Stimulated activated naive CD4-positive, alpha-beta T cell (primary cell): ENCODE results near the gene SBF1.

Experiments used
- DNase-seq, 6 experiments: peaks; one replicate each; lab custom pipeline; 2025; lab: John Stamatoyannopoulos, UW

Gene SBF1

DNA sequence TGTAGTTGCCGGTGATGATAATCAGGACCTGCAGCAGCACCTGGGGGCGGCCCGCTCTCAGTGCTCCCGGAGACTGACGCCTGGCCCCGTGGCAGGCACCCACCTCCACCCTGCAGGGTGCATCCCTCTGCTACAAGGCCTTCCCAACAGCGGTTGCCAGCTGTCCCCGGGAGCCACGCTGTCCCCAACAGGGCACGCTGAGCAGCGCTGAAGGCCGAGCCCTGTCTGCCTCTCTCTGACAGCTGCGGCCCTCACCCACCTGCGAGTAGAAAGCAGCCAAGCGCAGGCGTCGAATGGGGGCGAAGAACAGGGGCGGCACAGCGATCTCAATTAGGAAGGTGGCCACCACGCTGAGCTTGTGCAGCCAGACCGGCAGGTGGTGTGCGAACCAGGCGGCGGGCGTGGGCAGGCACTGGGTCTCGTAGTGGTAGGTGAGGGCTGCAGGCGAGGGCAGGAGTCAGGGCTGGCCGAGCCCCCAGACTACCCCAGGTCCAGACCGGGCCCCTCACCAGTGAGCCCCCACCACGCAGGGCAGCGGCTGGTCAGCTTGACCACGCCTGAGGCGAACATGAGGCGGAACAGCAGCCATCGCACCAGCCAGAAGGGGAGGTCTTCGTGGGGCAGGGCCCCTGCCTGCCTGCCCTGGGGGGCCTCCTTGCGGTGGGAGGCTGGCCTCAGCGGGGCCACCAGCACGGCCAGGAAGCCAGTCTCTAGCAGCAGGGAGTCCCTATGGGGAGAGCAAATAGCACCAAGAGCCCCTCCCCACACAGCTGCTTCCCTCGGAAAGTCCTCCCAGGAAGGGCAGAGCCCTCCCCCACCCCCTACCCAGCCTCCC, 31.2 kb upstream of the SBF1 start:
- no peak for DNase-seq

DNA sequence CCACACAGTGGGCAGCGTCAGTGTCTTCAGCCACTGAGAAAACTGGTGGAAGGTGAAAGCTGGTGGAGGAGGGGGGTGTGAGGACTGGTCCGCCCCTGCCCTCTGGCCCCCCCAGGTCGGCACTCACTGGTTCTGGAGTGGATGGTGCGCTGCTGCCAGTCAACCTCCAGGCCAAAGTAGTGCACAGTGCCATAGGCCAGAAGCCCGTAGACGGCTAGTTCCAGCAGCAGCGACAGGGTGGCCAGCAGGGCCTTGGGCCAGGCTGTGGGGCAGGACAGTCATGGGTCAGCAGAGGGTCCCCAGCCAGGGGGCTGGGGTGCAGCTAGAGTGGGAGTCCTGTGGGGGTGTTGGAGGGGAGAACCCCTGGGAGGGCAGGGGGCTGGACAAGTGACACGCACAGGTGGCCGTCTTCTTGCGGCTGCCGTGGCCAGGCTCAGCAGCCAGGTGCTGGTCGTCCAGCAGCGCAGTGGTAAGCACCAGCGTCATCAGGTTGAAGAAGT, 30.5 kb upstream of the SBF1 start:
- no peak for DNase-seq

DNA sequence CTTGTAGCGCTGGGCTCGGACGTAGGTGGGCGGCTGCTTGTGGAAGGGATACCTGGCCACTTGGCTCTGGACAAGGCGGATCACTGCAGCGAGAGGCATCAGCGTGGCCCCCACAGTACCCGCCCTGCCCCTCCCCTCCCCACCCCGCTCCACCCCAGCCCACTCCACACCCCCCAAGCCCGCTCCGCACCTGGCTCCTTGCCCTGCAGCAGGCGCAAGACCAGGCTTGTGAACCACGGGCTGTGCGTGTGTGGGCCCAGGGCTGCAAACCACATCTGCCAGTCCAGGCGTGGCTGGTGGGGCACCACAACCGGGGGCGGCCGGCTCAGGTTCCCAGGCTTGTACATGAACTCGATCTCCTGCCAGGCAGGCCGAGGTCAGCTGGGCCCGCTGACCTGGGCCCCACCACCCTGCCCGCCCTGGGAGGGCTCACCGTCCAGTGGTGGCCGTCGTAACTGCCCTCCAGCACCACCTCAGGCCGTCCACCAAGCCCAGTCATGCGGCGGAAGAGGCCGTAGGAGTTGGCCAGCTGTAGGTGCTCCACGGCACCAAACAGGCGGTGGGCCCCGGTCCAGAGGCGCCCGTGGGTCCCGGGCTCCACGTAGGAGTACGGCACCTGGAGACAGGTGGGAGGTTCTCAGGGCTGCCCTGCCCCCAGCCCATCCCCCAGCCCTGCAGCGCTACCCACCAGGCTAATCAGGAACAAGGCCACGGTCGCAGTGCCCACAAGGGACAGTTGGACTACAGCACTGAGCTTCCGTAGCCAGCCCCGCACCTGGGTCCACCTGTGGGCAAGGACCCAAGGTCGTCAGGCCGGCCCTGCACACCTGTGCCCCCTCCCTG, 29.8 kb upstream of the SBF1 start:
- no peak for DNase-seq

DNA sequence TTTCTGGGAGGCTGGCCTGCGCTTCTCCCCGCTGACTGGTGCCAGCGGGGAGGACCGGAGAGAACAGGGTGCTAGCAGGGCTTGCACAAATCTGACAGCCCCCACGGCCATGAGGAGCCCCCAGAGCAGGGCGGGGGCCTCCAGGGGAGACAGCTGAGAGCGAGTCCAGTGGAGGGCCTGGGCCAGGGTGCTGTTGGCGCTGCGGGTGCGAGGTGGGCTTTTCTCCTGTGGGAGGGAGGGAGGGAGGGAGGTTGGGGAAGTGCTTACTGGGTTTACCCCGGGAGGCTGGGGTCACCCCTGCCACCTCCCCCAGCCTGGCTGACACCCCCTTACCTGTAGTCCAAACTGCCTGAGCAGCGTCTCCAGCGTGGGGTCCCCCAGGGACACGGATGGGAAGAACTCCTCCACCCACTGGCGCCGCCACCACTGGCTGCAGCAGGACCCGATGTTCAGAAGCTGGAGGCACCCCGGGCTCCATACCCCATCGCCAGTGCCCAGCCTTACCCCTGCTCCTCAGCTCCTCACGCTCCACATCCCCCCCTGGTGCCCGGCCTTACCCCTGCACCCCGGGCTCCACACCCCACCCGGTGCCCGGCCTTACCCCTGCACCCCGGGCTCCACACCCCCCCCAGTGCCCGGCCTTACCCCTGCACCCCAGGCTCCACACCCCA, 28.8 kb upstream of the SBF1 start:
- no peak for DNase-seq

DNA sequence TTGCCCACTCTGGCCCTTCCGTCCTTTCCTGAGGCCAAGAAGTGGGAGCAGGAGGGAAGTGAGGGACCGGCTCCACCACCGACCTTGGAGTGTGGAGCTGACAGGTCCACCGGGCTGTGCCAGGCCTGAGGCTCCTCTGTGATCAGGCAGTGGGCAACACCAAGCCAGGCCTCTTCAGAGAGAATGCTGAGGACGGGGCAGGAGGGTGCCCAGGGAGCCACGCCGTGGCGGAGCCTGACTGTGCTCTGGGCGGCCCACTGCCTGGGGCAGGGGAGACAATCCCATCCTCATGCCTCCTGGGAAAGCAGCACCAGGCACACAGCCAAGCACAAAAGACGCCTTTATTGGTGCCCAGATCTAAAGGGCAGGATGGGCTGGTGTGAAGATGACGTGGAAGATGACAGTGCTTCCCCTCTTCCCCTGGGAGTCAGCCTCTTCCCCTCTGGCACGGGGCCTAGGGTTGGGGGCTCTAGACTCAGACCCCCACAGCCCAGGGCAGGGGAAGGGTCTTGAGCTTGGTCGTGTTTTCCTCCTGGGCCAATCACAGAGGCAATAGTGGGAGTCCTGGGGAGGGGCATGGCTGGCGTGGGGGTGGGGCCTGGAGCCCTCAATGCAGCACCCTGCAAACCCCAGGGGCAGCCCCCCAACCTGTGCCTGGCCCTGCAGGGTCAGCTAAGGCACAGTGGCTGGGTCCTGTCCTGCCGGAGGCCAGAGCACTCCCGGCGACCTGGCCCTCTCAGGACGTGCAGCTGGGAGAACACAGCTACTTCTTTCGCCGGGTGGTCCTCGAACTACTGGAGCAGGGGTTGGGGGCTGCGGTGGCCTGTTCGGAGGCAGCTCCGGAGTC, 28.0 kb upstream of the SBF1 start:
- no peak for DNase-seq

DNA sequence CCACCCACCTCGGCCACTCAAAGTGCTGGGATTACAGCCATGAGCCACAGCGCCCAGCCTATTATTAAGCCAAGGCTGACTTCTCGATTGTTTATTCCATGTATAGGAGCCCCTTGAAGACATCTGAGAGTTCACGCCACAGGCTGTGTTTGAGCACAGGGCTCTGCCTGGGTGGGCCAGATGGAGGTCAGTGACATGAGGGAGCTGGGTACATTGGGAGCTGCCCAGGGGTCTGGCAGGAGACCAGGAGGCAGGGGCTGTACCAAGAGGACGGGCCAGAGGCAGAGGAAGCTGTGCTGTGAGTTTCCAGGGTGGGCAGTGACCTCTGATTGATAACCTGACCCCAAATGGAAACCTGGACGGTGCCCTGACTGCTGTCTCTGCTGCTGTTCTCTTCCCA, 27.3 kb upstream of the SBF1 start:
- DNase-seq, result no peak

DNA sequence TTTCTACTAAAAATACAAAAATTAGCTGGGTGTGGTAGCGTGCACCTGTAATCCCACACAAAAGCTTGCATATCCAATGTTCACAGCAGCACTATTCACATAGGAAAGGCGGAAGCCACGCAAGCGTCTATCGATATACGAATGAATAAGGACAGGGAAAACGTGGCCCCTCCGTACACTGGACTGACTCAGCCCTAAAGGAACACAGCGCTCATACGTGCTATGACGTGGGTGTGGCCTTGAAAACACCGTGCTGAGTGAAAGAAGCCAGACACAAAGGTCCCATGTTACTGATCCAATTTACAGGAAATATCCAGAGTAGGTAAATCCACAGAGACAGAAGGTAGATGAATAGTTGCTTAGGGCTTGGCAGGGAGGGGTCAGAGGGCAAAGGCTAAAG, 25.6 kb upstream of the SBF1 start:
- DNase-seq, result no peak

DNA sequence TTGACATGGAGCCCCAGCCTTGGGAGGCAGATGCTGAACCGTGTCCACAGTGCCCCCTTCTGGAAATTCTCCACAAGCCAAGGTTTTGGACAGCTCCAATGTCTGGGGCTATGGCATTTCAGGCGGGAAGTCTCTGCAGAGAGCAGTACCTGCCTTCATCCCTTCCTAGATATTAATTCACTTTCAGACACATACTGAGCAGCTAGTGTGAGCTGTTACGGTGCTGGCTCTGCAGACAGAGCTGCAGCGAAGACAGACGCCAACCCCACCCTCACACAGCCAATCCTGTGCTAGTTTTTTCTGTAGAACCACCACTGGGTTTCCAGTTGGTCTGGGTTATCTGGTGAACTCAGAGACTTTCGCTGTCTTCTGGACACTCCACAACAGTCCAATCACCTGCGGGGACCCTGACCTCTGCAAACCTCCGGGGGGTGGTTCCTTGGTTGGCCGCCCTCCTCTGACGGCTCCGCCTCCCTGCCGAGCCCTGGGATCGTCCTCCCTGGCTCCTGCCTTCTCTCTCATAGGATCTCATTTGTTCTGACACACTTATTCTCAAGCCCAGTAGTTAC, 23.6 kb upstream of the SBF1 start:
- DNase-seq, result peak; percentile 33 to 78 (median 56)

DNA sequence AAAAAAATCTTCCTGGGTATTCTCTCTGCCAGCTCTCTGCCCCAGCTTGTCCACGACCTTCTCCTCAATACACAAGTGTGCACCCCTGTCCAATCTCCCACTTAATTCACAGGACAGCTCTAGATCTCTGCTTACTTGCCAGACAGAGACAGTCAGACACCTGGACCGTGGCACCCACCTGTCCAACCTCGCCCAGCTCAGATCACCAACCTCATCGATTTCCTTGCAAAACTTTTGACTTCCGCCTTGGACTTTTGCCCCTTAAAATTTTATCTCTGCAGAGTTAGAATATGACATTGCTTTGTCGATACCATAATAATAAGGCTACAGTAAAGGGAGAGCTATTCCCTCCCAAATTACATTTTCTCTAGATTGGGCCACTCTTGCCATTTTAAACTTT, 22.3 kb upstream of the SBF1 start:
- no peak for DNase-seq

DNA sequence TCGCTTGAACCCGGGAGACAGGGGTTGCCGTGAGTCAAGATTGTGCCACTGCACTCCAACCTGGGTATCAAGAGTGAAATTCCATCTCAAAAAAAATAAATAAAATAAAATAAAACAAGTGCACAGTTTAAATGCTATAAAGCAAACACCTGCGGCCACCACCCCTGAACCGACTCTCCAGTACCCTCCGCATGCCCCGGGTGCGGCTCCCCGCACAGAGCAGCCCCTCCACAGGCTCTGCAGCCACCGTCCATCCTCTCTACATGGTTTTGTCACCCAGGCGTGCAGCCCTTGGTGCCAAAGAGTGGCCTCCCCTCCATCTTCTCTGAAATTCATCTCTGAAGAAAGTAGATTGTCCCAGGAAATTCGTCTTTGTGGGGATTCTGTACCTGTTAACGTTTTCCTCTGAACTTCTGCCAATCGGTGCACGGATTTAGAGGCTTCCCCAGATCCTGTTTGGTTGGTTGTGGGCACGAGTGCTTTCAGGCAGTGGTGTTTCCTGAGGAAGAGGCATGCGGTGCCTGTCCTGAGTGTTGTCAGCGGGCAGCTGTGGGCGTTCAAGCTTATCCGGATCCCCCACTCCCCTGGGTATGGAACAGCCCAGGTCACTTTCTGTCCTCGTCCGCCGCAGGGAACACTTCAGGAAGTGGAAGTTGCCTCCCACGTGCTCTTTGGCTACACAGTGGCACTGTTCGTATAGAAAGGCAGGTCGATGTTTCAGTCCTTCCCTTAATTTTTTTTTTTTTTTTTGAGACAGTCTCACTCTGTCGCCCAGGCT, 15.9 kb upstream of the SBF1 start:
- no peak for DNase-seq

DNA sequence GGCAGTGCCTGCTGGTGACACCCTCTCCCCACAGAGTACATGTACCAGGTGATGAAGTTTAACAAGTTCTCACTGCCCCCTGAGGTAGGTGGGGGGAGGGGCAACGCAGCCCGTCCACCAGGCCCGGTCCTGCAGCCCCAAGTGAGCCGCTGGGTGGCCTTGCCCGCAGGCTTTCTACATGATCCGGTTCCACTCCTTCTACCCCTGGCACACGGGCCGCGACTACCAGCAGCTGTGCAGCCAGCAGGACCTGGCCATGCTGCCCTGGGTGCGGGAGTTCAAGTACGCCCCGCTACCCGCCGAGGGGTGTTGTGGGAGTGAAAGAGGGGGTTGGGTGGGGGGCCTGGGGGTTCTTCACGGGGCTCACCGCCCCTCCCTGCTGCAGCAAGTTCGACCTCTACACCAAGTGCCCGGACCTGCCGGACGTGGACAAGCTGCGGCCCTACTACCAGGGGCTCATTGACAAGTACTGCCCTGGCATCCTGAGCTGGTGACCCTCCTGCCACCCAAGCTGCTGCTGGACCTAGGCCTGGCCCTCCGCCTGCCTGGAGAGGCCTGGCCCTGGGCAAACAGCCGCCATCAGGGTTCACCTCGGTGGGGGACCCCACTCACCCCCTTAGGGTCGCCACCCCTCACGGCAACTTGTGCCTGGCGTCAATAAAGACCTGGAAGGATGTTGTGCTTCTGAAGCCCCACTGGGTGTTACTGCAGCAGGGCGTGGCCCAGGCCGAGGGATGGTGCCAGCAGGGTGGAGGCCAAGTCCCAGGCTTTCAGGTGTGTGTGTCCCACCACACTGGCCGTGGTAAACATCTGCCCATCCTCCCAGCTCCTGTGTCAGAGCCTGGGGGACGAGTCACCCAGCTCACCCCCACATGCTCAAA, 14.8 kb upstream of the SBF1 start:
- no peak for DNase-seq

DNA sequence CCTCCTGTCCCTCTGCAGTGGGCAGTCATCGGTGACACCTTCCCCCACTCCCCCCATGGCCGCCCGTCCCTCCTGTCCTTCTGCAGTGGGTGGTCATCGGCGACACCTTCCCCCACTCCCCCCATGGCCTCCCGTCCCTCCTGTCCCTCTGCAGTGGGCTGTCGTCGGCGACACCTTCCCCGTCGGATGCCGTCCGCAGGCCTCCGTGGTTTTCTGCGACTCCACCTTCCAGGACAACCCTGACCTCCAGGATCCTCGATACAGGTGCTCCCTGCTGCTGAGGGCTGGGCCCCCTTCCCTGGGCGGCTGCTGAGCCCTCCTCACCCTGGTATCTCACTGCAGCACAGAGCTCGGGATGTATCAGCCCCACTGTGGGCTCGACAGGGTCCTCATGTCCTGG, 14.1 kb upstream of the SBF1 start:
- no peak for DNase-seq

DNA sequence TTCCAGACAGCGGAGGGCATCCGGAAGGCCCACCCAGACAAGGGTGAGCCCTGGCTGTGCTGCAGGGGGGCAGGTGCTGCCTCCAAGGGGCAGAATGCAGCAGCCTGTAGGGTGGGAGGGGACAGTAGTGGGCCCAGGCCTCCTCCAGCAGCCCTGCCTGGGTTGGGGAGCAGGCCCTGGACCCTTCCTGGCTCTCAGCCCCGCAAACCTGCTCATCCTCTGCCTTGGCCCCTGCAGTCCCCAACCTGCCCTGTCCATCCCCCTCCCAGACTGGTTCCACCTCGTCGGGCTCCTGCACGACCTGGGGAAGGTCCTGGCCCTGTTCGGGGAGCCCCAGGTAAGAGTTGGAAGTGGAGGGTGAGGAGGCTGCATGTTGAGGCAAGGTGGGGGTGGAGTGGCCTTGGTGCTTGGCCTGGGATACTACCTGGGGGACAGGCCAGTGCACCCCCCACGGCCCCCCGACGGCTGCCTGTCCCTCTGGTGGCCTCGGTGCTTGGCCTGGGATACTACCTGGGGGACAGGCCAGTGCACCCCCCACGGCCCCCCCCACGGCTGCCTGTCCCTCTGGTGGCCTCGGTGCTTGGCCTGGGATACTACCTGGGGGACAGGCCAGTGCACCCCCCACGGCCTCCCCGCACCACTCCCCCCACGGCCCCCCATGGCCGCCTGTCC, 13.3 kb upstream of the SBF1 start:
- no peak for DNase-seq

DNA sequence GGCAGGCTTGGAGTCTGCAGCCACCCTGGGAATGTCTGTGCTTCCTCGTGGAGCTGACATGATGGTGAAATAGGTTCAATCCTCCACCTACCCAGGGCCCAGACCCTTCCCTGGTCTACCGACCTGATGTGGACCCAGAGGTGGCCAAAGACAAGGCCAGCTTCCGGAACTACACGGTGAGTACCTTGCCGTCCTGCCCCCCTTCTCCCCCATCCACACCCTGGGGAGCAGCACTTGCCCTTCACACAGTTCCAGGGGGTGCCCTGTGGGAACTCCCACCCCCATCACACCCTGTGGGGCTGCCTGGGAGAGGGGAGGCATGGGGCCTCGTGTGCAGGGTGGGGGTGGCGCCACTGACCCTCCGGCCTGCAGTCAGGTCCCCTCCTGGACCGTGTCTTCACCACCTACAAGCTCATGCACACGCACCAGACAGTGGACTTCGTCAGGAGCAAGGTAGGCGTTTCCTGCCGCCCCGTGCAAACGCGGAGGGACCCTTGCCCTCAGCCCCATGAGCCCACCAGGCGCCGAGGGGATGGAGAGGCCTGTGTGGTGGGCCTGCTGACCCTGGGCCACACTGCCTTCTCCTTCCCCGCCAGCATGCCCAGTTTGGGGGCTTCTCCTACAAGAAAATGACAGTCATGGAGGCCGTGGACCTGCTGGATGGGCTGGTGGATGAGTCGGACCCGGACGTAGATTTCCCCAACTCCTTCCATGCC, 12.6 kb upstream of the SBF1 start:
- no peak for DNase-seq

DNA sequence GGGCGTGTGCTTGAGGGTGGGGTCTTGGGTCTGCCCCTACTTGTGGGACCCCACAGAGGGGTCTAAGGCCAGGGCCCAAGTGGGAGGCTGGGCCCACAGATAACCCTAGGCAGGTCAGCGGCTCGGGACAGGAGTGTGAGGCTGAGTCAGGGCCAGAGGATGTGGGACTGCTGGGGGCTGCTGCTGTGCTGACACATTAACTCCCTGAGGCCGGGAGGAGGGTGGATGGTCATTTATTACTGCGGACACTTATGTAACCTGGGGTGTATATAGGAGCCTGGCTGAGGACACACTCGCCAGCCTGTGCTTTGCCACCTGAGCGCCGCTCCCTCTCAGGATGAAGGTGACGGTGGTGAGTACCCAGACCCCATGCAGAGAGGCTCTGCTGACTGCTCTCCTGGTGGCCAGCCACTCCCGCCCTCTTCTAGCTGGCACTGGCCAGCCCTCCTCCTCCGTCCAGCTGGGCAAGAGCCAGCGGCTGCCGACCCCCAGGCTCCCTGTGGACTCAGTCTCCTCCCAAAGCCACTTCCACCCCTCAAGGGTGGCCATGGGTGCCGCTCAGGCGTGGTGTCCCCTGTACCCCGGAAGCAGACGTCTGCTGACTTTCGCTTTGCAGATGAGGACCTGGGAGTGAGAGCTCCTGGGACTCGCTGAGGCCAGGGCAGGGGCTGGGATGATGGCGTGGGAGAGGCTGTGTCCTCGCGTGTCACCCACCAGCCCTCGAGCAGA, 11.9 kb upstream of the SBF1 start, which contains the start of gene MIOX:
MIOX (plus strand) TSS at position 299 of the 729 bp plus-strand sequence; CDS start at position 338, 39 bp downstream.
- DNase-seq, result no peak

DNA sequence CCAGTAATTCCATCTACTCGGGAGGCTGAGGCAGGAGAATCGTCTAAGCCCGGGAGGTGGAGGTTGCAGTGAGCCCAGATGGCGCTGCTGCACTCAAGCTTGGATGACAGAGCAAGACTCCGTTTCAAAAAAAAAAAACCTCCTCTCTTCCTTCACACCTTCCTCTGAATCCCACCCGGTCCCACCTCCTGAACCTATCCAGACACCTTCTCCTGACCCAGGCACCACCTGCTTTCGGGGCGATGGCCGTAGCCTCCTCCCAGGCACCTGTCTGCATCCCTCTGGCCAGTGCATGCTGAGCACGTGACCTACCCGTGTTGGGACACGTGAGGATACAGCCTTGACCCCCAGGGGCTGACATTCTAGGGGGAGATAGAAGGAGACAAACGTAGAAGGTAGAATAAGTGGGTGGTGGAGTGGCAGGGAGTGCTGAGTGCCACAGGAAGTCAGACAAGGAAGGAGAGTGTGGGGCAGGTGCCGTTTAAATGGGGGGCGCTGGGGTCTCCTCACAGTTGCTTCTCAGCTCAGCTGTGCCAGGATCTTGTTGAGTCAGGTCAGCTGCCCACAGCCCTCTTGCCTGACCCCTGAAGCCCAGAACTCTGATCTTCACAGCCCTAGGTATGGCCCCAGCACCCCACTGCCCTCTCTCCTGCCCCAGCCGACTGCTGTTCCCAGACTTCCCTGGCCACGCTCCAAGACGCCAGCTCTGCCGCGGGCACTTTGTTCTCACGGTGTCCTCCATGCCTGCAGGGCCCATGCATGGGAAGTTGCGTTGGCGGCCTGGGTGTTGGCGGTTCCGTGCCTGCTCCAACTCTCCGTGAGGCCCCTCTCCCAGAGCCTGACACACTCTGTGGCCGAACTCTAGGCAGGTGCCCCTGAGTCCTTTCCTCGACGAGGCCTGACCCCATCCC, 10.6 kb upstream of the SBF1 start:
- no peak for DNase-seq
